ENCODE results near the gene ST6GALNAC4. TPM values are rescaled to one million over a fixed set of nuclear protein-coding genes. Genes with fewer than 3 reads are reported as not detected.

Gene ST6GALNAC4
- total and polyA plus RNA-seq, 9 of the 15 experiments (the other 6 are each of a cell fraction or from before 2014, with no cell fraction given), result 2.6 to 43.1 (median 15.4) TPM

DNA sequence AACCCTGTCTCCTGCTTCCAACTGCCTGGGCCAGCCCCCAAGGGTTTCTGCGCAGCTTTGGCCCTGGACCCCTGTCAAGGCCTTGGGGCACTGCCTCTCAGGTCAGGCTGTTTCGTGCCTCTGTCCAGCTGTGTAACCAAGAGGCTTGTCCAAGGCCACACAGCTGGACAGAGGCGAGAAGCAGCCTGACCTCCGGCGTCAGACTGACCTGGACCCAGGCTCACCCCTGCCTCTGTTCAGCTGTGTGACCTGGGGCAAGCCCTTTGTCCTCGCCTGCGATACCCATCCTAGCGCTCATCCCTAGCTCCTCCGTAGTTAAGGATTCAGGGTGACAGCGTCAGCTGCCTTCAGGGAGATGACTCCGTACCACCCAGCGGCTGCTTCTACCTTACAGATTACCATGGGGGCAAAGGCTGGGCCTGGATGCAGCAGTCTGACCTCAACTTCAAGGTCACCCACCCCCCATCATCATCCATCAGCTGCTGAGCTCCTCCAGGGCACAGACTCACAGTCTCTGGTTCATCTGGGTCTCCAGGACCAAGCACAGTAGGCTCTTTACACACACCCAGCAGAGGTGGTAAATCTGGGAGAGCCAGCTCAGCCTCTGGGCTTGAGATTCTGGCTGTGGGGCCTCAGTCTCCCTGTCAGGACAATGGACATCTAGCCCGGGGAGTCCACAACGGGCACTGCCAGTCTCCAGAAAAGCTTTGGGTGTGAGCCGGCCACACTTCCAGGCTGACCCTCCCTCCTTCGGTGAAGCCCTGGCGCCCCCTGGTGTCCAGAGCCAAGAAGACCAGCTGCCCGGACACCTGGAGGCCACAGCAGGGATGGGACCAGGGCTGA lies 47.3 kb downstream of the ST6GALNAC4 start (continued):
- TF ChIP-seq MTA3 (IDR thresholded peaks at IDR 0.05; ENCODE audit: borderline replicate concordance), result peak; percentile 59; the same call in 1 of the 2 replicates
- TF ChIP-seq, protein P1, sequence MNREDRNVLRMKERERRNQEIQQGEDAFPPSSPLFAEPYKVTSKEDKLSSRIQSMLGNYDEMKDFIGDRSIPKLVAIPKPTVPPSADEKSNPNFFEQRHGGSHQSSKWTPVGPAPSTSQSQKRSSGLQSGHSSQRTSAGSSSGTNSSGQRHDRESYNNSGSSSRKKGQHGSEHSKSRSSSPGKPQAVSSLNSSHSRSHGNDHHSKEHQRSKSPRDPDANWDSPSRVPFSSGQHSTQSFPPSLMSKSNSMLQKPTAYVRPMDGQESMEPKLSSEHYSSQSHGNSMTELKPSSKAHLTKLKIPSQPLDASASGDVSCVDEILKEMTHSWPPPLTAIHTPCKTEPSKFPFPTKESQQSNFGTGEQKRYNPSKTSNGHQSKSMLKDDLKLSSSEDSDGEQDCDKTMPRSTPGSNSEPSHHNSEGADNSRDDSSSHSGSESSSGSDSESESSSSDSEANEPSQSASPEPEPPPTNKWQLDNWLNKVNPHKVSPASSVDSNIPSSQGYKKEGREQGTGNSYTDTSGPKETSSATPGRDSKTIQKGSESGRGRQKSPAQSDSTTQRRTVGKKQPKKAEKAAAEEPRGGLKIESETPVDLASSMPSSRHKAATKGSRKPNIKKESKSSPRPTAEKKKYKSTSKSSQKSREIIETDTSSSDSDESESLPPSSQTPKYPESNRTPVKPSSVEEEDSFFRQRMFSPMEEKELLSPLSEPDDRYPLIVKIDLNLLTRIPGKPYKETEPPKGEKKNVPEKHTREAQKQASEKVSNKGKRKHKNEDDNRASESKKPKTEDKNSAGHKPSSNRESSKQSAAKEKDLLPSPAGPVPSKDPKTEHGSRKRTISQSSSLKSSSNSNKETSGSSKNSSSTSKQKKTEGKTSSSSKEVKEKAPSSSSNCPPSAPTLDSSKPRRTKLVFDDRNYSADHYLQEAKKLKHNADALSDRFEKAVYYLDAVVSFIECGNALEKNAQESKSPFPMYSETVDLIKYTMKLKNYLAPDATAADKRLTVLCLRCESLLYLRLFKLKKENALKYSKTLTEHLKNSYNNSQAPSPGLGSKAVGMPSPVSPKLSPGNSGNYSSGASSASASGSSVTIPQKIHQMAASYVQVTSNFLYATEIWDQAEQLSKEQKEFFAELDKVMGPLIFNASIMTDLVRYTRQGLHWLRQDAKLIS (CRISPR knock-in tag; IDR thresholded peaks at IDR 0.05), result 0 out of 2 replicates have a peak, but pooled peaks have one; percentile 26
- no peak for TF ChIP-seq ZNF175 (CRISPR knock-in tag; IDR thresholded peaks at IDR 0.05; ENCODE audit: low read depth)
- 0 out of 2 replicates have a peak, but pooled peaks have one; percentile 20 for TF ChIP-seq SOX6 (IDR thresholded peaks at IDR 0.05)
- TF ChIP-seq XRCC5 (IDR thresholded peaks at IDR 0.05; ENCODE audit: low read depth, low read length), result peak; percentile 38; the same call in 1 of the 2 replicates
- 0 out of 2 replicates have a peak, but pooled peaks have one; percentile 33 for TF ChIP-seq ATF7 (IDR thresholded peaks at IDR 0.05)
- TF ChIP-seq, protein P2, sequence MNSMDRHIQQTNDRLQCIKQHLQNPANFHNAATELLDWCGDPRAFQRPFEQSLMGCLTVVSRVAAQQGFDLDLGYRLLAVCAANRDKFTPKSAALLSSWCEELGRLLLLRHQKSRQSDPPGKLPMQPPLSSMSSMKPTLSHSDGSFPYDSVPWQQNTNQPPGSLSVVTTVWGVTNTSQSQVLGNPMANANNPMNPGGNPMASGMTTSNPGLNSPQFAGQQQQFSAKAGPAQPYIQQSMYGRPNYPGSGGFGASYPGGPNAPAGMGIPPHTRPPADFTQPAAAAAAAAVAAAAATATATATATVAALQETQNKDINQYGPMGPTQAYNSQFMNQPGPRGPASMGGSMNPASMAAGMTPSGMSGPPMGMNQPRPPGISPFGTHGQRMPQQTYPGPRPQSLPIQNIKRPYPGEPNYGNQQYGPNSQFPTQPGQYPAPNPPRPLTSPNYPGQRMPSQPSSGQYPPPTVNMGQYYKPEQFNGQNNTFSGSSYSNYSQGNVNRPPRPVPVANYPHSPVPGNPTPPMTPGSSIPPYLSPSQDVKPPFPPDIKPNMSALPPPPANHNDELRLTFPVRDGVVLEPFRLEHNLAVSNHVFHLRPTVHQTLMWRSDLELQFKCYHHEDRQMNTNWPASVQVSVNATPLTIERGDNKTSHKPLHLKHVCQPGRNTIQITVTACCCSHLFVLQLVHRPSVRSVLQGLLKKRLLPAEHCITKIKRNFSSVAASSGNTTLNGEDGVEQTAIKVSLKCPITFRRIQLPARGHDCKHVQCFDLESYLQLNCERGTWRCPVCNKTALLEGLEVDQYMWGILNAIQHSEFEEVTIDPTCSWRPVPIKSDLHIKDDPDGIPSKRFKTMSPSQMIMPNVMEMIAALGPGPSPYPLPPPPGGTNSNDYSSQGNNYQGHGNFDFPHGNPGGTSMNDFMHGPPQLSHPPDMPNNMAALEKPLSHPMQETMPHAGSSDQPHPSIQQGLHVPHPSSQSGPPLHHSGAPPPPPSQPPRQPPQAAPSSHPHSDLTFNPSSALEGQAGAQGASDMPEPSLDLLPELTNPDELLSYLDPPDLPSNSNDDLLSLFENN (IDR thresholded peaks at IDR 0.05; ENCODE audit: low read depth in 2 of 2, low read length in 2 of 2), result no peak
- TF ChIP-seq EP300 (IDR thresholded peaks at IDR 0.05; ENCODE audit: low read length), result 0 out of 2 replicates have a peak, but pooled peaks have one; percentile 16
- TF ChIP-seq CHD4 (IDR thresholded peaks at IDR 0.05; ENCODE audit: insufficient read depth, insufficient replicate concordance, low read depth, low read length, poor library complexity, severe bottlenecking), result no peak
- TF ChIP-seq RBM15 (IDR thresholded peaks at IDR 0.05; ENCODE audit: insufficient read depth, low read length), result no peak
- TF ChIP-seq, protein P3, sequence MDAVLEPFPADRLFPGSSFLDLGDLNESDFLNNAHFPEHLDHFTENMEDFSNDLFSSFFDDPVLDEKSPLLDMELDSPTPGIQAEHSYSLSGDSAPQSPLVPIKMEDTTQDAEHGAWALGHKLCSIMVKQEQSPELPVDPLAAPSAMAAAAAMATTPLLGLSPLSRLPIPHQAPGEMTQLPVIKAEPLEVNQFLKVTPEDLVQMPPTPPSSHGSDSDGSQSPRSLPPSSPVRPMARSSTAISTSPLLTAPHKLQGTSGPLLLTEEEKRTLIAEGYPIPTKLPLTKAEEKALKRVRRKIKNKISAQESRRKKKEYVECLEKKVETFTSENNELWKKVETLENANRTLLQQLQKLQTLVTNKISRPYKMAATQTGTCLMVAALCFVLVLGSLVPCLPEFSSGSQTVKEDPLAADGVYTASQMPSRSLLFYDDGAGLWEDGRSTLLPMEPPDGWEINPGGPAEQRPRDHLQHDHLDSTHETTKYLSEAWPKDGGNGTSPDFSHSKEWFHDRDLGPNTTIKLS (IDR thresholded peaks at IDR 0.05; ENCODE audit: borderline replicate concordance, low read depth), result no peak
- no peak for TF ChIP-seq SREBF2 (CRISPR knock-in tag; IDR thresholded peaks at IDR 0.05)
- TF ChIP-seq KLF16 (IDR thresholded peaks at IDR 0.05), result peak; percentile 50; the same call in 1 of the 2 replicates
- TF ChIP-seq SMAD4 (CRISPR knock-in tag; conservative IDR thresholded peaks at IDR 0.05), result peak; percentile 58; the same call in 1 of the 2 replicates
- no peak for TF ChIP-seq SMARCA4 (IDR thresholded peaks at IDR 0.05)
